Osteocyte (in vitro differentiated cells): ENCODE measurements around the gene TENM4. TPM values are rescaled to one million over a fixed set of nuclear protein-coding genes. Genes with fewer than 3 reads are reported as not detected.

Source experiments
- DNase-seq: peaks from one replicate; pipeline ENCODE4 v3.0.0; 2021; ENCODE audit warnings: mixed read lengths; ENCODE audit not compliant: unreplicated experiment; ENCODE audit errors: extremely low spot score
- H3K27ac Mint-ChIP-seq: one replicate; pipeline ENCODE4 v1.8.0; 2021; ENCODE audit warnings: mild to moderate bottlenecking, mixed read lengths; ENCODE audit not compliant: unreplicated experiment
- H3K27me3 Mint-ChIP-seq: one replicate; pipeline ENCODE4 v1.8.0; 2021; ENCODE audit warnings: mixed read lengths; ENCODE audit not compliant: unreplicated experiment
- H3K36me3 Mint-ChIP-seq: one replicate; pipeline ENCODE4 v1.8.0; 2021; ENCODE audit warnings: mixed read lengths; ENCODE audit not compliant: unreplicated experiment
- H3K4me1 Mint-ChIP-seq: one replicate; pipeline ENCODE4 v1.8.0; 2021; ENCODE audit warnings: mixed read lengths; ENCODE audit not compliant: unreplicated experiment
- H3K4me3 Mint-ChIP-seq: one replicate; pipeline ENCODE4 v1.8.0; 2021; ENCODE audit warnings: mild to moderate bottlenecking, moderate library complexity, mixed read lengths; ENCODE audit not compliant: unreplicated experiment
- H3K9me3 Mint-ChIP-seq: one replicate; pipeline ENCODE4 v1.8.0; 2021; ENCODE audit warnings: mixed read lengths; ENCODE audit not compliant: unreplicated experiment
- CTCF ChIP-seq: fragments of 200-600 bp; sonication (generic); IDR thresholded peaks from 2 replicates; pipeline ENCODE4 v1.5.0; 2021; ENCODE audit warnings: antibody characterized with exemption, mild to moderate bottlenecking, moderate library complexity
- total RNA-seq: library from RNA; stranded (reverse); gene quantifications from 2 replicates; pipeline ENCODE4 v1.2.1, GENCODE V29; 2021

Gene TENM4
- total RNA-seq, 1 donor from 2014 or later: 74.1 TPM

GRCh38 chr11:78901831-78902230 lies 539.0 kb downstream of the TENM4 start:
- no peak overlapping the region for H3K27ac Mint-ChIP-seq
- H3K4me3 Mint-ChIP-seq: no peak overlapping the region
- no peak for DNase-seq
- TF ChIP-seq CTCF: no peak
- no peaks in the 10 kb centered on the region for H3K27me3 Mint-ChIP-seq
- H3K9me3 Mint-ChIP-seq: no peaks in the 10 kb centered on the region
- H3K4me1 Mint-ChIP-seq: no peaks in the 10 kb centered on the region
- H3K36me3 Mint-ChIP-seq: peaks cover 10% of the 10 kb centered on the region

GRCh38 chr11:78898266-78898775 lies 542.5 kb downstream of the TENM4 start:
- TF ChIP-seq CTCF: no peak
- no peak overlapping the region for H3K27ac Mint-ChIP-seq
- no peak overlapping the region for H3K4me3 Mint-ChIP-seq
- no peak for DNase-seq
- peaks cover 10% of the 10 kb centered on the region for H3K36me3 Mint-ChIP-seq
- no peaks in the 10 kb centered on the region for H3K9me3 Mint-ChIP-seq
- no peaks in the 10 kb centered on the region for H3K27me3 Mint-ChIP-seq
- H3K4me1 Mint-ChIP-seq: no peaks in the 10 kb centered on the region

GRCh38 chr11:78893996-78894395 lies 546.8 kb downstream of the TENM4 start:
- Mint-ChIP-seq H3K9me3 (no peaks in the 10 kb centered on the region), H3K36me3 (peaks cover 14% of the 10 kb centered on the region), H3K4me3 (no peak overlapping the region), H3K27me3 (no peaks in the 10 kb centered on the region), H3K27ac (no peak overlapping the region), H3K4me1 (no peaks in the 10 kb centered on the region)
- no peak for DNase-seq
- no peak for TF ChIP-seq CTCF

- DNase-seq: no peak
- TF ChIP-seq CTCF: no peak
- Mint-ChIP-seq H3K9me3 (no peaks in the 10 kb centered on the region), H3K27me3 (no peaks in the 10 kb centered on the region), H3K4me3 (no peak overlapping the region), H3K4me1 (peaks cover 1% of the 10 kb centered on the region), H3K36me3 (peaks cover 12% of the 10 kb centered on the region), H3K27ac (no peak overlapping the region)
Observed at GRCh38 chr11:78889698-78890097, 551.1 kb downstream of the TENM4 start.

- H3K4me3 Mint-ChIP-seq: no peak overlapping the region
- no peak for DNase-seq
- no peaks in the 10 kb centered on the region for H3K9me3 Mint-ChIP-seq
- peaks cover 1% of the 10 kb centered on the region for H3K4me1 Mint-ChIP-seq
- no peaks in the 10 kb centered on the region for H3K27me3 Mint-ChIP-seq
- H3K36me3 Mint-ChIP-seq: peaks cover 14% of the 10 kb centered on the region
- TF ChIP-seq CTCF: no peak
- no peak overlapping the region for H3K27ac Mint-ChIP-seq
Observed at GRCh38 chr11:78886616-78887015, 554.2 kb downstream of the TENM4 start.
